NCI-H2107 (cell line): ENCODE results near the gene SAMD3.
"Not testable (repeated sequence)": the region's sequence is repeated elsewhere in the genome, so short reads cannot be mapped to it uniquely, and the experiment has no call there.

Experiments used
- DNase-seq: peaks from one replicate; lab custom pipeline; 2025; lab: John Stamatoyannopoulos, UW

Gene SAMD3

GRCh38 chr6:130132286-130132701 lies 90.5 kb downstream of the SAMD3 start:
- DNase-seq, result no peak

- no peak for DNase-seq
Measured at GRCh38 chr6:130129762-130130246, 92.9 kb downstream of the SAMD3 start.

DNA sequence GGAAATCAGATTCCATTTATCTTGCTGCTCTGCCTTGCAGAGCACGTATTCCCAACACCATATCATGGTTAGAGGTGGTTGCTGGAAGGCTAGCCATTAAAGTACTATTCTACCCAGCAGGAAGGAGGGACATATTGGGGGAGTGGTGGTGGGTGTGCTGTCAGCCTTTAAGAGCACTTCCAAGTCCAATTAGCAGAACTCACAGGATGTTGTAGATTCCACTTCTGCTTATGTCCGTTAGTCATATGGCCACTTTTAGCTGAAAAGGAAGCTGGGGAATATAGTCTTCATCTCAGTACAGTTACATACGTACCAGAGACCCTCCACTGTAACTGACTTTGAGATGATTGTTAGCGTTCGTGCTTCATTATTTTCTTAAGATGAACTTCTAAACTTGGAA lies 94.4 kb downstream of the SAMD3 start:
- no peak for DNase-seq

- no peak for DNase-seq
Measured at GRCh38 chr6:130127195-130127594, 95.6 kb downstream of the SAMD3 start.

DNA sequence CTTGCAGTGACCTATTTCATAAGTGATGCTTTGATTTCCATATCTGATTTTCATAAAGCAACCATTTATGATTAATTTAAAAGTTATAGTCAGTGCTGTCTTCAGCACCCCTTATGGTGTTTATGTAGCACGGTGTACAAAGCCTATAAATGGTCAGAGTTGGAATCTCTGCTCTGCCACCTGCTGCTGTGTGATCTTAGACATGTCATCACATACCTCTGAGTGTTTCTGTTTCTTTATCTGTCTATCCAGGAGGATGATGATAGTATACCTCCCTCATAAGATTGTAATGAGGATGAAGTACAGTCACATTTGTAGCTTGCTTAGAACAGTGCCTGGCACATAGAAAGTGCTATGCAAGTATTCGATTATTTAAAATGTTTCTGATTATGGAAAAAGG lies 100.5 kb downstream of the SAMD3 start:
- DNase-seq, result no peak

- DNase-seq, result no peak
Measured at GRCh38 chr6:130120731-130121130, 102.0 kb downstream of the SAMD3 start.

DNA sequence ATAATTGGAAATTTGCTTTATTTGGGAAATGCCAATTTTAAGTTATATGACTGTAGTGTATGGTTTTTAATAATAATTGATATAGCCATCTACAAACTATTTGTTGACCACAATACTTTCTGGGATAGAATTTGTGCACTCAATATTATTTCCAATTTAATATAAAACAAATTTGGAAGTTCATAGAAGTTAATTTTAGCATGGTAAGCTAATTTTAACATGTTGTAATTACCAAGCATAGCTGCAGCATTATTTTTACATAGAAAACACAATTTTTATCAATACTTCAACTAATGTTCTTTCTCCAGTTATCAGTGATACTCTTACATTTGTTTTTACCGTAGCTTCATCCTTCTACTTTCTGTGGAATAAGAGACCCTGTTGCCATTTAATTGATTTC lies 103.5 kb downstream of the SAMD3 start:
- DNase-seq, result no peak

DNA sequence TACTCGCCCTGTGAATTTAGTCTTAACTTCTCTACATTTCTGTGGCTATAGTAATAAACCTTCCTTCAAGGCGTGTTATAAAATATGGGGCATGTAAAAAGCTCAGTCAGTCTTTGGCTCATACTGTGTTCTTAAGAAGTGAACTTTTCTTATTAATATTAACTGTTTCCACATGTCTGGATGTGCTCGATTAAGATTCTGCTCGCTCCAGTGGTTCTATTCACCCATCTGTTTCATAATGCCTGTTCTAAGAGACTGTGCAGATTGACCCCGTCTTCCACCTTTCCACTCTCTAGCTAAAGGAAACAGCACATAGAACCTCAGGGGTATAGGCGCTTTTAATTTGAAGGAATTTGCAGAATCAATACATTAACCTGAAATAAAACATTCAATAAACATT lies 104.5 kb downstream of the SAMD3 start:
- DNase-seq, result no peak

DNA sequence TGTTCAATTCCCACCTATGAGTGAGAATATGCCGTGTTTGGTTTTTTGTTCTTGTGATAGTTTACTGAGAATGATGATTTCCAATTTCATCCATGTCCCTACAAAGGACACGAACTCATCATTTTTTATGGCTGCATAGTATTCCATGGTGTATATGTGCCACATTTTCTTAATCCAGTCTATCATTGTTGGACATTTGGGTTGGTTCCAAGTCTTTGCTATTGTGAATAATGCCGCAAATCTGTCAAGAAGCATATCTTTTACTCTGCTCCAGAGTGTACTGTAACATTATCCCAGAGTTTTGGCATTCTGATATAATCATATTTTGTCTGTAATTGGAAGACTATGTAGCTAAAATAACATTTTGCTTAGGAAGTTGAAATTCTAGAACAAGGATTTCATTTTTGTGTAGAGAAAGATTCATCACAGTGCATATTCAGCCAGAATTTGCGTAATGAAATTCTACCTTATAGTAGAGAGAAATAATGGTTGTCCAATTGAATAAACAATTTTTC lies 105.5 kb downstream of the SAMD3 start:
- DNase-seq, result not testable (repeated sequence)

DNA sequence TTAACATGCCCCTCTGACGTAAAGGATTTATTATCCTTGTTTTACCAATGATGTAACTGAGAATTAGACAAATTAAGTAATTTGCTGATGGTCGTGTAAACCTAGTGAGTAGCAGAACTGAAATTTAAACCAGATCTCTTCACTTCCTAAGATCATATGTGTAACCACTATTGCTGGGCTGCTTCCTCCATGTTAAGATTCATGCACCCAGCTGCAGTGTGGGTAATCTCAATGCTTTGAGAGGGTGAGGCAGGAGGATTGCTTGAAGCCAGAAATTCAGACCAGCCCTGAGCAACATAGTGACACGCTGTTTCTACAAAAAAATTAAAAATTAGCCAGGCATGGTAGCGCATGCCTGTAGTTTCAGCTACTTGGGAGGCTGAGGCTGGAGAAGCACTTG lies 106.5 kb downstream of the SAMD3 start:
- DNase-seq, result no peak

GRCh38 chr6:130115036-130115435 lies 107.7 kb downstream of the SAMD3 start:
- no peak for DNase-seq

DNA sequence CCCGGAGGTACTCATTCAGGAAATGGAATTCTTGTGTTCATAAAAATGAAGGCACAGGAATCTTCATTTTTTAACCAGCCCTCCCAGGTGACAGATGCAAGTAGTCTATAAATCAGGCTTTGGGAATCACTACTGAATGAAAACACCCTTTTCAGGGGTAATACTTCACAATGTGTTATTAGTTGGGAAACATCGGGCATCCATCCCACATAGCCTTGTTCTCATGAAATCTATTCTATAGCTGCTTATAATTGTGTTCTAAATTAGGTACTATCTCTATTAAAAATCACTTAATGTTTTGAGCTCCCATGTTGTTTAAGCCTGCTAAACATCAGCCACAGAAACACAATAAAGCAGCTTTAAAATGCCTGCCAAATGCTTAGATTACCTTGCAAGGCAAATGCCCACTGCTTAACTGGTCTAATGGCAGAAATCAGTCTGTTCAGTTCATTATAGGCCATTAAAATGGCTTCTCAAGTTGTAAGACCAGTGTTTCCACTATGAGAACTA lies 109.5 kb downstream of the SAMD3 start:
- DNase-seq, result no peak

DNA sequence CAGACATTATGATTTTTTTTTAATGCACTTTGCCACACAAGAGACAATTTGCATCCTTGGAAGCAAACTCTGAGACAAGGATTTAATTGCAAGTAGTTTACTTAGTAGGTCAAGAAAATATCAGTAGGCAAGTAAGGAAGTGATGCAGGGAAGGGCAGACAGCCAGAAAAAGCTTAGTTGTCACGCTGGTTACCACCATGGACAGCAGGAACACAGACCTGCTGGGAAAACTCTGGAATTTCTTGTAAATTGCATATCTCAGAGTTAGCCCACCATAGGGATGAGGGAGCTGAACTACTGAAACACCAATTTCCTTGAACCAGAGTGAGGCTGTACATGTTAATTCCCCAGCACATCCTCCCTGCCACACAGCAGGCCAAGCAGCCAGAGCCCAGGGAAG lies 111.7 kb downstream of the SAMD3 start:
- DNase-seq, result no peak

DNA sequence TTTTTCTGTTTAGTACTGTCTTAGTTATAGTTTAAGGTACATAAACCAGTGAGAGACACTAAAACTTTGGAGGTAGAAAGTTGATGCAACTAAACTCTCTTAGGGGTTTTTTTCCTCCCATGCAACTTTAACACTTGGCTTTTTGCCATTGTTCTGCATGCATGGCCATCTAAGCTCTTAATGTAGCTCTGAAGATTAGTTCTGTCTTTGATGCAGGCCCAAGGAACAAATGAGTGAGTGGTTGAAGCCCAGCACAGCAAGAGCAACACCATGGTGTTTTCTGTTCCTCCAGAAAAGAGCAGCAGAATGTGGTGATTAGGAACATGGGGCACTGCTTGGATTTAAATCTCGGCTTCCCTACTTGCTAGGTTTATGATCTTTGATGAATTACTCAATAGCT lies 115.0 kb downstream of the SAMD3 start:
- DNase-seq, result no peak

- DNase-seq, result no peak
Measured at GRCh38 chr6:130105996-130106704, 116.6 kb downstream of the SAMD3 start.

- no peak for DNase-seq
Measured at GRCh38 chr6:130099119-130099518, 123.6 kb downstream of the SAMD3 start.

DNA sequence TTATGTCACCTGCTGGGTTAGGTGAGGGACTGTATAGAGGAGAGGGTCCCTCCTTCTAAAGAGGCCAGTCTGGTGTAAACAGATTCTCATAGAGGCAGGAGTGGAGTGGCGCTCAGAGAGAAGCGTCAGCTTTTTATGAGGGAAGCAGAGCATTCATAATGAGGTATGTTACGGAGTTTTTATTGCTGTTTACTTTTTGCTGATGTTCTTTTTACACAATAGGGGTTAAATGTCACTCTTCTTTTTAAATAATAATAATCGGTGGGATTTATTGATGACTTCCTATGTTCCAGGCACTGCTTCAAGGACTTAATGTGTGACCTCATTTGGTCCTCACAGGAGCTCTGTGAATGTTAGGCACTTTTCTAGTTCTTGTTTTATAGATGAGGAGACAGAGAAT lies 124.4 kb downstream of the SAMD3 start:
- no peak for DNase-seq
